Activated naive CD4-positive, alpha-beta T cell treated with anti-CD3 and anti-CD28 coated beads, Interleukin-2, amount 10 ng/mL, durations not matched to agents 7 days and 5 days (primary cell): Measurements from ENCODE around the gene NCAPG2.

Experiments used
- CTCF ChIA-PET: fragments of 350-600 bp; sonication (Branson Sonifier 250); formaldehyde crosslinking; loops from one replicate; lab custom pipeline; 2021; ENCODE audit warnings: antibody characterized with exemption; lab: Charles Lee
- DNase-seq: peaks from one replicate; pipeline ENCODE4 v3.0.0-alpha.2; 2020
- H3K27ac Mint-ChIP-seq: one replicate; pipeline ENCODE4 v1.8.0; 2021; ENCODE audit warnings: mild to moderate bottlenecking, moderate library complexity, mixed read lengths
- H3K27me3 Mint-ChIP-seq: one replicate; pipeline ENCODE4 v1.8.0; 2021; ENCODE audit warnings: mild to moderate bottlenecking, mixed read lengths
- H3K36me3 Mint-ChIP-seq: one replicate; pipeline ENCODE4 v1.8.0; 2021; ENCODE audit warnings: mixed read lengths
- H3K4me1 Mint-ChIP-seq: one replicate; pipeline ENCODE4 v1.8.0; 2021; ENCODE audit warnings: mixed read lengths
- H3K4me3 Mint-ChIP-seq: one replicate; pipeline ENCODE4 v1.8.0; 2021; ENCODE audit warnings: mild to moderate bottlenecking, moderate library complexity, mixed read lengths
- H3K9me3 Mint-ChIP-seq: one replicate; pipeline ENCODE4 v1.8.0; 2021; ENCODE audit warnings: mixed read lengths

NCAPG2 gene

DNA sequence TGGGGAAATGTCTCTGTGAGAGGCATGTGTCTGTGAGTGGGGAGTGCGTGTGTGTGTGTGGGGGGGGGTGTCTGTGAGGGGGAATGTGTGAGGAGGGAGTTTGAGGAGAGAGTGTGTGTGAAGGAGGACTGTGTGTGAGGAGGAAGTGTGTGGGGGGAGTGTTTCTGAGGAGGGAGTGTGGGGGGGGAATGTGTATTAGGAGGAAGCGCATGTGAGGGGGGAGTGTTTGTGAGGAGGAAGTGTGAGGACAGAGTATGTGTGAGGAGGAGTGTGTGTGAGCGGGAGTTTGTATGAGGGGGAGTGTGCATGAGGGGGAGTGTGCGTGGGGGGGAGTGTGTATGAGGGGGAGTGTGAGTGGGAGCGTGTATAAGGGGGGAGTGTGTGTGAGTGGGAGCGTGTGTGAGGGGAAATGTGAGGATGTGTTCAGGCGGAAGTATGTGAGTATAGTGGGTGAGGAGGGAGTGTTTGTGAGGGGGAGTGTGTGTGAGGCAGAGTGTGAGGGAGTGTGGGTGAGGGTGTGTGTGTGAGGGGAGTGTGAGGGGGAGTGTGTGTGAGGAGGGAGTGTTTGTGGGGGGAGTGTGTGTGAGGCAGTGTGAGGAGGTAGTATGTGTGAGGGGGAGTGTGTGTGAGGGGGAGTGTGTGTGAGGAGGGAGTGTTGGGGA lies 95.2 kb downstream of the NCAPG2 start:
- Mint-ChIP-seq H3K36me3 (peaks cover 37% of the 10 kb centered on the region), H3K27ac (no peak overlapping the region), H3K4me1 (peaks cover 9% of the 10 kb centered on the region), H3K27me3 (no peaks in the 10 kb centered on the region), H3K9me3 (no peaks in the 10 kb centered on the region), H3K4me3 (no peak overlapping the region)
- CTCF ChIA-PET = no interaction called here
- DNase-seq = no peak

DNA sequence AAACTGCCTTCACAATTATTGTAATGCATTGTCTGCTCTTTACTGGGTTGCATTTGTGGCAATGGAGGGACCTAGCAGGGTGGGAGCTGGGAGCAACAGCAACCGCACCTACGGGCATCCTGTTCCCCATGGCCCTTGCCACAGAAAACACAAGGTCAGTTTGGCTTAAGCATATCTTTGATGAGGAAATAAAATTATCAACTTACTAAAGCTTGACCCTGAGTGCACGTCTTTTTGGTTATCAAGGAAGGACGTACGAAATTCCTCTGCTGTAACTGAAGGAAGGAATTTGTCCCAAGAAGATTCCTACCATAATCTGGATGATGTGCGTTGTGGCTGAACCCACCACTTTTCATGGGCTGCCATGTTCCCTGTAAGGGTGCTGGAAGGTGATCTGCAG lies 97.0 kb downstream of the NCAPG2 start:
- peaks cover 36% of the 10 kb centered on the region for H3K36me3 Mint-ChIP-seq
- no peaks in the 10 kb centered on the region for H3K9me3 Mint-ChIP-seq
- H3K4me1 Mint-ChIP-seq = peaks cover 9% of the 10 kb centered on the region
- no peak for DNase-seq
- H3K4me3 Mint-ChIP-seq = no peak overlapping the region
- no peaks in the 10 kb centered on the region for H3K27me3 Mint-ChIP-seq
- H3K27ac Mint-ChIP-seq = no peak overlapping the region
- CTCF ChIA-PET = no interaction called here

DNA sequence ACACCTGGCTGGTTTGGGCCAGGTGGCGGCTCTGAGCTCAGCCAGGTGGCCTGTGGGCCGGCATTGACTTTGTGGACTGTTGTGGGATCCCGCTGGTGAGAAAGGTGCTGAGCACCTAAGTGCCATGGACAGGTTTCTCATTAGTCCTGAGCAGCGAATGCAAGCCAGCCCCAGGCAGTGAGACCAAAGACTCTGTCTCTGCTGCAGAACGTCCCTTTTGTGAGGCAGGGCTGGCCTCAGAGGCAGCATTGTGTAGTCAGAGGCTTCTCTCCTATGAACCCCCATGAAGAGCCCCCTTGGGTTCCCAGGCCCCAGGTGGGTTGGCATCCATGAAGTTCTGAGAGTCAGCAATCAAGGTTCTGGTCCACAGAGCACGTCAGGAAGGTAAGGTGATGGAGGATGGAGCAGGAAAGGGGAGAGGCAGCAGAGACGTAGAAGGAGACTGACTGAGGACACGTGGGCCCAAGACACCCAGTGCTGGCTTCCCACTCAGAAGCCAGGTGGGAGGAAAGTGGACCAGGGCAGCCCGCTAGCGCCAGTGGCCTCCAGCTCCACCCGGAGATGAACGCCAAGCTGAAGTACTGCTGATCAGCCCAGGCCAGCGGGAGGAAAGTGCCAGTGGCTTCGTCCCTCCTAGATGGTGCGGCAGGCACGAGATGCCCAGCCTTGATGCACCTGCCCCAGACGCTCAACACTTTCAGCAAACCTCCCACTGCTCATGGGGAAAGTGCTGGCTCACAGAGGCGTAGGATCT lies 97.8 kb downstream of the NCAPG2 start:
- Mint-ChIP-seq H3K9me3 (no peaks in the 10 kb centered on the region), H3K27ac (no peak overlapping the region), H3K4me3 (no peak overlapping the region), H3K4me1 (peaks cover 4% of the 10 kb centered on the region), H3K27me3 (no peaks in the 10 kb centered on the region), H3K36me3 (peaks cover 30% of the 10 kb centered on the region)
- CTCF ChIA-PET = no interaction called here
- DNase-seq = no peak

DNA sequence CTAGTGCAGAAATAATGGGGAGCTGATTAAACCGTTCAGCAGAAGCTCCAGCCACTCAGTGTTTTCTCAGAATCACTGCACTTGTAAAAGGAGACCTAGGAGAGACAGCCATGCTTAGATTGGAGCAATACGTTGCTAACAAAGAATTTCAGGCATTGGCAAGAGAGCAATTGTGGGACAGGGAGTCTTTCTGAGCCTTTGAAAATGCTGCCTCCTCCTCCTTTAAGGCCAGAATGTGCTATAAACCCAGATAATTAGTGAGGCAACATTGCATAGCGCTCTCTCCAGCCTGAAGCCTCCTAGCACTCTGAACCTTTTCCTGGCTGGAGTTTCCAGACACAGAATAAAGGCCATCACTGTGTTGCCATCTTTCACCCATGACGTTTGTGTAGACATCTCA lies 98.5 kb downstream of the NCAPG2 start:
- H3K4me1 Mint-ChIP-seq = no peaks in the 10 kb centered on the region
- H3K36me3 Mint-ChIP-seq = peaks cover 26% of the 10 kb centered on the region
- no peak overlapping the region for H3K4me3 Mint-ChIP-seq
- no peak for DNase-seq
- no peak overlapping the region for H3K27ac Mint-ChIP-seq
- no peaks in the 10 kb centered on the region for H3K27me3 Mint-ChIP-seq
- no peaks in the 10 kb centered on the region for H3K9me3 Mint-ChIP-seq
- CTCF ChIA-PET = no interaction called here

DNA sequence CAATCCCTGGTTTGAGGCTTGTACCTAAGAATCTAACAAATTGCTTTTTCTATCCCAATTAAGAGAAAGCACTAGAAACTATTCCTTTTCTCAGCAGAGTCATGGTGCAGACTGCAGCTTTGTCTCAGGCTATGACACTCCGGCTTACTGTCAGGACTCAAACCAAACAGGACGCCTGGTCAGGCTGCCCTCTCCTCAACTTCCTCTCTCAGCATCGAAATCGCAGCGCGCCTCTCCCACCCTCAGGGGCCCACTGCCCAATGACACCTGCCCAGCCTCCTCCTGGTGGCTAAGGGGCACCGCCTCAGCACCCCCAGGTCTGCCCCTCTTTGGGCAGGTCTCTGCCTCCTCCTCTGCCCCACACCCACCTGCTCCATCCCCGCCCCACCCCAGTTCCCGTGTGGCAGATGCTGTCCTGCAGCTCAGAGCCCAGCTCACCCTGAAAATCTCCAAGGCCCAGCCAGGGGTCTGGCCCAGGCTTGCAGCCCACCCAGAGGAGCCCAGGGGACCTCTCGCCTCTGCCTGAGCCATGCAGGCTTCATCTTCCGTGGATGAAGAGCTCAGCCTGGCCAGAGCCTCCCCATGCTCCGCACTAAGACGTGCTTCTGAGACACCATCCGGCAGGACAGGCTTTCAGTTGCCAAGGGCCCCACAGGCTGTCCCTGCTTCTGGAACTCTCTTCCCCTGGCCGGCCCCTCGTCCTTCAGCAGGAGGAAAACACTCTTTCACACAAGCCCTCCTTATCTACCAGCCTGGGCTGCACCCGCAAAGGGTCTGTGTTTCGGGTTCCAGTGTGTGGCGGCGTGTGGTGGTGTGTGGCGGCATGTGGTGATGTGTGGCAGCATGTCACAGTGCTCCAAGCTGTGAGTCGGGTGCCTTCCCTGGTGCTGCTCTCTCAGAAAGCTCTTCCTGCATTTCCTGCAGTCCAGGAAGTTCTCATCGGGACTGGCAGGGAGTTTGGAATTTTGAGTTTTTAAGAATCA lies 100.5 kb downstream of the NCAPG2 start:
- Mint-ChIP-seq H3K4me1 (no peaks in the 10 kb centered on the region), H3K36me3 (peaks cover 19% of the 10 kb centered on the region), H3K27ac (no peak overlapping the region), H3K27me3 (no peaks in the 10 kb centered on the region), H3K9me3 (no peaks in the 10 kb centered on the region), H3K4me3 (no peak overlapping the region)
- no peak for DNase-seq
- CTCF ChIA-PET = no interaction called here

DNA sequence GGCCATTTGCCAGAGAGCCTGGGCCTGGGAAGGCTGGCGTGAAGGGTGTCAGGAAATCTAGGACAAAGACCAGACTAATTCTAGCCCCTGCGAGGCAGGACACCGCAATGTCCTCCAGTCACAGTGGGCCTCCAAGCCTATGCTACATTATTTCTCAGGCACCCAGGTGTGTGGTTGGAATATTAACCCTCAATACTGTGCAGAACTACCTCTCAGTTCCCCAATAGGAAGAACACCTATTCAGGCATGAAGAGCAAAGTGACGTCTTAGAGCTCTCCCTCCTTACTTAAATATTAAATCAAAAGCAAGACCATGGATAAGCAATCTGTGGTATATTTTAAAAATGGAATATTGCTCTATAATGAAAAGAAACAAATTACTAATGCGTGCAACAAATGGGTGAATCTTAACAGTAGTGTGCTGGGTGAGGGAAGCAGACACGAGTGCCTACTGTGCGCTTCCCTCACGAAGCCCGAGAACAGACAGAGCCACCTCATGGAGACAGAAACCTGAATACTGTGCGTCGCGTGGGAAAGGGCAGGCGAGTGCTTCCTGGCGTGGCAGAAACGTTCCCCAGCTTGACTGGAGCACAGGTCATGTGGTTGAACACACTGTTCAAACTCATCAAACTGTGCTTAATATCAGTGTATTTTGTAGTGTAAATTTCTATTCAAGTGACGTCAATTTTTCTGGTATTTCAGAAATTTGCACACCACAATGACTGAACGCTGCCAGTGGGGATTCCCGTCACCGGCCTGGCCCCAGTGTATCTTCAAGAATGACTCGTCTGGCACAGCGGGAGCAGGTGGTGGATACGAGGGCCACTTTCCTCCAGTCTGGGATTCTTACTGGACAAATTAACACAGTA lies 101.5 kb downstream of the NCAPG2 start:
- DNase-seq = no peak
- Mint-ChIP-seq H3K4me1 (no peaks in the 10 kb centered on the region), H3K27me3 (no peaks in the 10 kb centered on the region)

DNA sequence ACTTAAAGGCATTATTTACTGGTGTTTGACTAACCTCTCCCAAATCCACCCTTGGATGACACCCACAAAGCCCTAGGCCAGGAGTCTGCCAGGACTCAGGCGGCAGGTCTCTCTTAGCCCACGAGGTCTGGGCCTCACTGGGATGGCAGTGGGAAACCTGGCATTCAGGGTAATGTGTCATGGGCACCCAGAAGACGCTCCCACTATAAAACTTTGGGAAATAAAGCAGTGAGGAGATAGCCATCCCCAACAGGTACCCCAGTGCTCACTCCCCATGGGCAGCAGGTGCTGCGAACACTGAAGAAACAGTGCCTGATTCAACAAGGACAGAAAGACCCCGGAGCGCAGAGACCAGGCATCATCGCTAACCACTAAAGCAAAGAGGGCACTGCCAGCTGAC lies 102.6 kb downstream of the NCAPG2 start:
- no peak for DNase-seq
- Mint-ChIP-seq H3K4me1 (no peaks in the 10 kb centered on the region), H3K27me3 (no peaks in the 10 kb centered on the region), H3K4me3 (no peak overlapping the region), H3K9me3 (no peaks in the 10 kb centered on the region), H3K36me3 (peaks cover 9% of the 10 kb centered on the region), H3K27ac (no peak overlapping the region)
- CTCF ChIA-PET = no interaction called here

More for the DNA sequence above, 101.5 kb downstream of the NCAPG2 start:
- H3K27ac Mint-ChIP-seq = no peak overlapping the region
- H3K4me3 Mint-ChIP-seq = no peak overlapping the region
- H3K36me3 Mint-ChIP-seq = peaks cover 14% of the 10 kb centered on the region
- CTCF ChIA-PET = no interaction called here
- no peaks in the 10 kb centered on the region for H3K9me3 Mint-ChIP-seq

DNA sequence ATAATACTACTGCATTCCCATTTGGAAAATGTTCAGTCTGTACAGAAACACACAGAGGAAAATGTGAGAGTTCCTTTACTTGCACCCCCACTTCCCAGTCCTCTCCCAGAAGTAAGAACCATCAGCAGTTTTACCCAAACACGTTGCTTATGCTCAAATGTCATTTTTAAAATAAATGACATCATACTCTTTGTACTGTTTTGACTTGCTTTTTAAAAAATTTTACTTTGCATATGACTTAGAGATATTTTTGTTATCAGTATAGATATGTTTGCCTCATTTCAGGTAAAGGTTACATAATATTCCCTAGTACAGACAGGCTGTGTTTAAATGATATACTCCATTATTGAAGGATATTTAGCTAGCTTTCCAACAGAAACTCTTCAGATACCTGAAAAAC lies 103.5 kb downstream of the NCAPG2 start:
- no peak overlapping the region for H3K27ac Mint-ChIP-seq
- CTCF ChIA-PET = no interaction called here

DNA sequence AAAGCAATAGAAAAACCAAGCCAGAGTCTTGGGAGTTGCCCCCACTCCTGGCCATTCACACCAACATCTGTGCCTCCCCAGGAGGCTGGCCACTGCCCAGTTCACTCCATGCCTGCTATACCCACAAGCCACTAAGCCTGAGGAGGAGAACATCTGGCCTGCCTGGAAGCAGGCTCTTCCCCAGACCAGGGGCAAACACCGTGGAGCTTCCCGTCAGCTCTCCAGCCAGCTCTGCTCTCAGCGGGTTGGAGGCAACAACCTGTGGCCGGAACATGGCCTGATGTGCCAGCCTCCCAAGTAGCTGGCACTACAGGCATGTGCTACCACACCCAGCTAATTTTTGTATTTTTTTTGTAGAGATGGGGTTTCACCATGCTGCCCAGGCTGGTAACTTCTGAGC lies 107.9 kb downstream of the NCAPG2 start:
- Mint-ChIP-seq H3K27me3 (no peaks in the 10 kb centered on the region), H3K9me3 (peaks cover 7% of the 10 kb centered on the region), H3K36me3 (peaks cover 10% of the 10 kb centered on the region), H3K27ac (no peak overlapping the region), H3K4me3 (no peak overlapping the region), H3K4me1 (no peaks in the 10 kb centered on the region)
- CTCF ChIA-PET = no interaction called here
- no peak for DNase-seq

More for the DNA sequence above, 103.5 kb downstream of the NCAPG2 start:
- Mint-ChIP-seq H3K27me3 (no peaks in the 10 kb centered on the region), H3K4me1 (no peaks in the 10 kb centered on the region), H3K9me3 (no peaks in the 10 kb centered on the region), H3K4me3 (no peak overlapping the region), H3K36me3 (peaks cover 11% of the 10 kb centered on the region)
- no peak for DNase-seq

DNA sequence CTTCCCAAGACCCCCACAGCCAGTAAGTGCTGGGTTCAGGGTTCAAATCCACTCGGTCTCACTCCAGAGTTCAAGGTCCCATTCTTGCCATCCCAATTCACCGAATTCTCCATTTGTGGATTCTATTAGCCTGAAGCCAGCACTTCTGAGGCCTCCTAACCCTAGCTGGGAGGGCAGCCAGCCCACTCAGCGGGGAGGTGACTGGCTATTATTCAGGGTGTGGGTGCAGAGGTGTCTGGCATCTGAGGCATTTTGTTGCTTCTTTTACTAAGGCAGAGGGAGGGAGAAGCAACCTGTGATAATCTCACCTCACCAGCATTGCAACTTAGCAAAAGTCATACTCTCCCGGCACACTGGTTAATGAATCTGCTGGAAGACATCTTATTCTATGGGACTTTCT lies 108.3 kb downstream of the NCAPG2 start:
- no peaks in the 10 kb centered on the region for H3K4me1 Mint-ChIP-seq
- H3K27me3 Mint-ChIP-seq = no peaks in the 10 kb centered on the region

DNA sequence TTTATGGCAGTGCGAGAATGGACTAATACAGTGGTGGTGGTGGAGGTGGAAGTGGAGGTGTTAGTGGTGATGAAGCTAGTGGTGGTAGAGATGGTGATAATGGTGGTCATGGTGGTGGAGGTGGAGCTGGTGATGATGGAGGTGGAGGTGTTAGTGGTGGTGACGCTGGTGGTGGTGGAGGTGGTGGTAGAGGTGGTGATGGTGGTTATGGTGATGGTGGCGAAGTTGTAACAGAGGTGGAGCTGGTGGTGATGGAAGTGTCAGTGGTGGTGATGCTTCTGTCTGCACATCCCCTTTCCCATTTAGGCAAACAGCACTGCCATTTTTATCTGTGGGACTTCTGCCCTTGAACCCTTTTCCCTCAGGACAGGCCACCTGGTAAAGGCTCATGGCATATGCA lies 109.5 kb downstream of the NCAPG2 start:
- CTCF ChIA-PET = no interaction called here
- Mint-ChIP-seq H3K4me1 (no peaks in the 10 kb centered on the region), H3K9me3 (peaks cover 7% of the 10 kb centered on the region), H3K27me3 (peaks cover 8% of the 10 kb centered on the region), H3K27ac (no peak overlapping the region), H3K36me3 (peaks cover 7% of the 10 kb centered on the region), H3K4me3 (no peak overlapping the region)
- DNase-seq = no peak

More for the DNA sequence above, 108.3 kb downstream of the NCAPG2 start:
- CTCF ChIA-PET = no interaction called here
- H3K27ac Mint-ChIP-seq = no peak overlapping the region
- H3K9me3 Mint-ChIP-seq = peaks cover 7% of the 10 kb centered on the region
- H3K4me3 Mint-ChIP-seq = no peak overlapping the region
- no peak for DNase-seq
- H3K36me3 Mint-ChIP-seq = peaks cover 10% of the 10 kb centered on the region

DNA sequence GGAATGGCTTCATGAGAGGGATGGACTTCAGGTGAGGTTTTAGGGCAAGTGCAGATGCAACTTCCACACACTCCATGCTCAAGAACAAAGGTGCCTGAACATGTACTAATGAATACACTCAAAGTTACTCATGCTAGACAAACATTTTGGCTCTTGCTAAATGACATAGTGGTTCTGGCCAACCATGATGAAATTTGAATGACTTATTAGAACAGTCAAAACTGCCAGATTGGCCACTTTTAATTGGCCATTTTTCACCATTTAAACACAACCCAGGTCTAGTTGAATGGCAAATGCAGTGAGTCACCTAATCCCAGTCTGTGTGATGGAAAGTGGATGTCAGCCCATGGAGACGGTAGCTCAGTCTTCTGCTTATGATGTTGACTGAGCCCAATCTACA lies 112.1 kb downstream of the NCAPG2 start:
- Mint-ChIP-seq H3K36me3 (peaks cover 7% of the 10 kb centered on the region), H3K27ac (no peak overlapping the region), H3K9me3 (peaks cover 7% of the 10 kb centered on the region), H3K4me1 (peaks cover 4% of the 10 kb centered on the region), H3K27me3 (peaks cover 30% of the 10 kb centered on the region), H3K4me3 (no peak overlapping the region)
- CTCF ChIA-PET = no interaction called here
- no peak for DNase-seq

DNA sequence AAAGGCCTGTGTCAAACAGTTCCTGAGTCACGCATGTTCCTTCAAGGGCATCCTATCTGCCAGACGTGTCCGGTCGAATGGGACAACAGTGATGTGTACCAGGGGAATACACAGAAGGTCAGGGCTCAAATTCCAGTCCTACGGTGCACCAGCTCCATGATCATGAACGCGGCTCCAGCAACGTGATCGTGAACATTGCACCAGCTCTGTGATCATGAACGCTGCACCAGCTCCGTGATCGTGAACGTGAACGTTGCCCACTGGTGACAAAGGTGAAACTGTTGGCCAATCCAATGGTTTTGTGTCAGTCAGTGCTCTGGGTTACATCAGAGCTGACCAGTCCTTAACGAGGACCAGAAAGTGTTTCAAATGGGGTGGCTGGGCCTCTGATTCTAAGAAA lies 112.7 kb downstream of the NCAPG2 start:
- CTCF ChIA-PET = no interaction called here
- peaks cover 30% of the 10 kb centered on the region for H3K27me3 Mint-ChIP-seq
- H3K9me3 Mint-ChIP-seq = peaks cover 7% of the 10 kb centered on the region
- no peak for DNase-seq
- no peak overlapping the region for H3K4me3 Mint-ChIP-seq
- H3K36me3 Mint-ChIP-seq = peaks cover 7% of the 10 kb centered on the region
- no peak overlapping the region for H3K27ac Mint-ChIP-seq
- peaks cover 4% of the 10 kb centered on the region for H3K4me1 Mint-ChIP-seq

DNA sequence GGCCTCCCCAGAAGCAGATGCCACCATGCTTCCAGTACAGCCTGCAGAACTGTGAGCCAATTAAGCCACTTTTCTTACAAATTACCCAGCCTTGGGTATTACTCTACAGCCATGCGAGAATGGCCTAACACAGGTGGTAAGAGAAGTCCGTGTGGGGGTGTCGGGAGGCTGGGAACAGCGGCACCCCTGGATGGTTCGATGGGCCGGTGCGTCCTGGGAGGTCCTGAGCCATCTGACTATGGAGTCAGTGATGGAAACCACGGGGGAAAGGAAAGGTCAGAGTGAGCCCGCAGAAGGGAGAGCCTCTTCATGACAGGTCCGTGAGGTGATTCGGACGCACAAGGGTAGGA lies 114.4 kb downstream of the NCAPG2 start:
- H3K27ac Mint-ChIP-seq = no peak overlapping the region
- no peak for DNase-seq
- no peak overlapping the region for H3K4me3 Mint-ChIP-seq
- peaks cover 45% of the 10 kb centered on the region for H3K27me3 Mint-ChIP-seq
- CTCF ChIA-PET = no interaction called here
- no peaks in the 10 kb centered on the region for H3K36me3 Mint-ChIP-seq
- H3K9me3 Mint-ChIP-seq = peaks cover 4% of the 10 kb centered on the region
- H3K4me1 Mint-ChIP-seq = peaks cover 8% of the 10 kb centered on the region
